HG03135 (cell line): ENCODE measurements around the gene ALDH3A1.

Experiments used
- ATAC-seq: cut with Tn5 transposase; IDR thresholded peaks from one replicate; pipeline ENCODE4 v1.9.1; 2021; ENCODE audit warnings: mild to moderate bottlenecking, moderate library complexity; ENCODE audit not compliant: unreplicated experiment

ALDH3A1 gene

DNA sequence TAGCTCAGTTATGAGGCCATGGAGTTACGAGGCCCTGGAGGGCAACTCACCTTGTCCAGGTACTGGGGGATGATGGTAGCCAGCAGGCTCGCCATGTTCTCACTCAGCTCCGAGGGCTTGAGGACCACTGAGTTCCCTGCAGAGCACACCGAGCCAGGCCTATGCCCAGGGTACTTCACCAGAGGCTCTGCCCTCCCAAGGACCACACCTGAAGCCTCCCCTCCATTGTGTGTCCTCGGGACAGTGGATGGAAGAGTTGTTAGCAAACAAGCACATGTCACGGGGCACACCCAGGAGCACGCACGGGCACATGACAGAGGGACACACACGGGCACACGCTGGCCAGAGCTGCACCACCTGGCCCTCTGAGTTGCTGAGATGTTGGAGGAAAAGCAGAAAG is 5.6 kb downstream of the ALDH3A1 start:
- ATAC-seq = no peak

DNA sequence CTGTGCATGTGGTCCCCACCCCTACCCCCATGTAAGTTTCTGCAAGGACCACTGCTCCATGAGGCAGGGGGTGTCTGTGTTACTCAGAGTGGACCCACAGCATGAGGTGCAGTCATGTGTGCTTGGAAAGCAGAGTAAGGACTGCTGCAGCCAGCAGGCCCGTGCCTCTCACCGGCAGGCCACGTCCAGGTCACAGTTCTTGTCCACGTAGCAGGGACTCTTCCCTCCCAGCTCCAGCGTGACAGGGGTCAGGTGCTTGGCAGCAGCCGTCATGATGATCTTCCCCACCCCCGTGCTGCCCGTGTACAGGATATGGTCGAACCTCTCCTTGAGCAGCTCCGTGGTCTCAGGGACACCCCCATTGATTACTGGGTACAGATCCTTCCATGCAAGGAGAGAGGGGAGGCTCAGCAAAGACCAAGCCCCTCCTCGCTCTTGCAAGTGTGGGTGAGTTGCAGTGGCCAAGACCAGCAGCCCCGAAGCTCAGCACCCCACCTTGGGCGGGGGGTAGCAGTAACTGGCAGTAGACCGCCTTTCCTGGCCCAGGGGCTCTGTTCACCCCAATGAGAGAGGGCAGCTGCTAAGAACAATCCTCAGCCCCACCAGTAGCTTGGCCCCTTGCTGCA is 6.2 kb downstream of the ALDH3A1 start:
- no peak for ATAC-seq

DNA sequence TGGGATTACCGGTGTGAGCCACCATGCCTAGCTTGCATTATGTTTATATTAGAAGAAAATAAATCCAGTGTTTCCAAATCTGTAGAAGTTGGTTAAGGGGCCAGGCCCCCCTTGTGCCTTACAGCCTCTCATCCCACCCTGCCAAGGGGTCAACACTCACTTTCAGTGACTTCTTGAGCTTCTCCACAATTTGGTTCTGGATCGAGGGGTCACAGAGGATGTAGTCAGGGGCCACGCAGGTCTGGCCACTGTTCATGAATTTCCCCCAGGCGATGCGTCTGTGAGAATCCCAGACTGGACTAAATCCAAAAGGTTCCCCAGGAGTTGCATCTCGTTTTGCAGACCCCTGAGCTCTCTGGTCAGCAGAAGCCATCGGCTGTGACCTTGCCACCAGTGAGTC is 7.2 kb downstream of the ALDH3A1 start:
- no peak for ATAC-seq

DNA sequence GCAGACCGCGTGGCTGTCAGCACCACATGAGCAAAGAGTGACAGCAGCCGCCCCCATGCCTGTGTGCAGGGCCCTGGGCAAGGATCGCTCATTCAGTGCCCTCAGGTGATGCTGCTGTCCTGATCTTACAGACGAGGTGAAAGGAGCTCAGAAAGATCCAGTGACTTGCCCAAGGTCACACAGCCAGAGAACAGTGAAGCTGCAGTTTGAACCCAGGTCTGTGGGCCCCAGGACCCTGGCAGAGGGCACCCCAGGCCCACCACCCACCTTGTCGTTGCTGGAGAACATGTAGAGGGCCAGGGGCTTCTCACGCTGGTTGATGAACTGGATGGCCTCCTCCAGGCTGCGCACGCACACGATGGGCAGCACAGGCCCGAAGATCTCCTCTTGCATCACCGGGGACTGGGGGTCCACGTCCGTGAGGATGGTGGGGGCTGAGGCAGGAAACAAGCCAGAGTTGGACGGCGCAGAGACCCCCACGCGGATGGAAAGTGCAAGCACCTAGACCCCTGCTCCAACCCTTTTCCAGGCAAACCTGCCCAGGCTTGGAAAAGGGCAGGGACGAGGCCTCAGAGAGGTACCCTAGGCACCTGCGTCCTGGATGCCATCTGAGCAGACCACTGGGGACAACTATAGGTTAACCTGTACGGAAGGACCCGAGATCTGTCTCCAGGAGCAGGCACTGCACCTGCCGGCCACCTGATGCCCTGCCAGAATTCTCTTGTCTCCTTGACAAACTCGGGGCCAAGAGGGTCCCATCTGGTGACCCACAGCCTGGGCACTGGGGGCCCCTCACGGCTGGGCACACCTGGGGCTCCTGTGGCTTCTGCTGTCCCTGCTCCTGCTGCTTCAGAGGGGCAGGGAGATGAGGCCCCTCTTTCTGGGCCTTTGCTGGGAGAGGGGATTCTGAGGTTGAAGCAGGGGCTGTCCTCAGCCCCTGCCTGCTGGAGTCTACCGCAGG is 8.6 kb downstream of the ALDH3A1 start:
- ATAC-seq = no peak

- no peak for ATAC-seq
Measured at GRCh38 chr17:19738757-19739156, 9.3 kb downstream of the ALDH3A1 start.

DNA sequence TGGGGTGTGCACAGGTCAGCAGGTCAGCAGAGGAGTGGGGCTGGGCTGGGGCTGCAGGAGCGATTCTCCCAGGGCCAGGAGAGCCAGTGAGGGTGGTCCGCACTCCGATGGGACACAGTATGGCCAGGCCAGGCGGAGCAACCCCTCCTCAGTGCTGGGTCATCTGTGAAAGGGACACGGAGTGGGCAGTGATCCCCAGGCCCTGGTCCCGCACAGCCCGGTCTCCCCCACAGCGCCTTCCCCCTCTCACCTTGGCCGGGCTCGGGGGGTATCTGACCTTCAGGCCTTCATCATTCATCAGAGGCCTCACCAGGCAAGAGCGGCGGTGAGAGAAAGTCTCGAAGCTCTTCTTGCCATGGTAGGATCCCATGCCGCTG is 10.0 kb downstream of the ALDH3A1 start:
- ATAC-seq = no peak

GRCh38 chr17:19737305-19738072 is 10.6 kb downstream of the ALDH3A1 start:
- no peak for ATAC-seq

GRCh38 chr17:19736071-19736470 is 12.0 kb downstream of the ALDH3A1 start:
- ATAC-seq = no peak

GRCh38 chr17:19733953-19734526 is 14.1 kb downstream of the ALDH3A1 start:
- ATAC-seq = no peak

DNA sequence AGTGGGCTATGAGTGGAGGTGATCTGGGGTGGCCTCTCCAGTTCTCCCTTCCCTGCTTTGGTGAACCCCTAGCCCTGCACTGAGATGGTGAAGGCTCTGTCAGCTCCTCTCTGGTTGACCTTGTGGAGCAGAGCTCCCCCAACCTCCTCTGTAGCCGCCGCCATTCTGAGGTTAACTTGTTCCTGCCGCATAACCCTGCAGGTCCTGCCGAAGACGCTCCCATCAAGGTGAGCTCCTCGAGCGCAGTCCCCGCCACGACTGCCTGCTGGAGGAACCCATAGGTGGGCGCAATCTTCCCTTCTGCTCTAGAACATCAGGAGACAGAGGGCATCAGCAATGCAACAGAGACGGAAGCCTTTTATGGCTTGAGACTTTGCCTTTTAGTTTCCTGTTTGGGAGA is 16.5 kb downstream of the ALDH3A1 start:
- no peak for ATAC-seq

DNA sequence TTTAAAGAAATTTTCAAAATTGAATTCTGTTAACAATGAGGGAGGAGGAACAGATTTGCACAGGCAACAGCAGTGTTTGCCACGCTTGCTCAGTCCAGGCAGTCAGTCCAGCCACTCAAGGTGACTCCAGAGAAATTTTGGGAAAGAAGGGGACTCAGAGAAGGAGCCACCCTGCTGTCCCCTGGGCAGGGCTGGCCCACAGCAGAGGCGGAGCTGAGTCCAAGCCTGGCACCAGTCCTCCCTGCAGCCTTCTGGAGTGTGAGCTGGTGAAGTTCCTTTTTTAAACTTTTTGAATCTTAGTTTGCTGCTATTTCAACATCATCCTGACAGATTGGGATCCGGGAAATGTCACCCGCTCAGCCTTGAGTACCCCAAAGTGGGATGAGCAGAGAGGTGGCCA is 17.3 kb downstream of the ALDH3A1 start:
- ATAC-seq = no peak

DNA sequence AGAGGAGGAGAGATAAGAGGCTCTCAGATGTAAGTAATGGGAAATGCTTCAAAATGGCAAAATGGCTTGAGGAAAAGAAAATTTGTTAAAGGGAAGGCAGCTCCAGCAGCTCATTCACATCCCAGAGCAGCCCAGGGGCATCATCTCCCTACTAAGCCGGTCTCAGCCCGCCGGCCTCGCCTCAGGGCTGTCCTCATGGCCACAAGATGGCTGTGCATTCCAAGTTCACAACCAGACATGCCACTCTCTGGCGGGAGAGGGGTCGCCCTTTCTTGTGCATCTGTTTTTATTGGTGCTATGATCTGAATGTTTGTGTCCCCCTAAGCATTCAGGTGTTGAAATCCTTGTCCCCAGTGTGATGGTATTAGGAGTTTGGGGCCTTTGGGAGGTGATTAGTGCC is 18.2 kb downstream of the ALDH3A1 start:
- no peak for ATAC-seq

- ATAC-seq = no peak
Measured at GRCh38 chr17:19728084-19728495, 20.0 kb downstream of the ALDH3A1 start.

GRCh38 chr17:19727501-19728078 is 20.5 kb downstream of the ALDH3A1 start:
- ATAC-seq = no peak

- ATAC-seq = no peak
Measured at GRCh38 chr17:19726631-19727376, 21.3 kb downstream of the ALDH3A1 start.

DNA sequence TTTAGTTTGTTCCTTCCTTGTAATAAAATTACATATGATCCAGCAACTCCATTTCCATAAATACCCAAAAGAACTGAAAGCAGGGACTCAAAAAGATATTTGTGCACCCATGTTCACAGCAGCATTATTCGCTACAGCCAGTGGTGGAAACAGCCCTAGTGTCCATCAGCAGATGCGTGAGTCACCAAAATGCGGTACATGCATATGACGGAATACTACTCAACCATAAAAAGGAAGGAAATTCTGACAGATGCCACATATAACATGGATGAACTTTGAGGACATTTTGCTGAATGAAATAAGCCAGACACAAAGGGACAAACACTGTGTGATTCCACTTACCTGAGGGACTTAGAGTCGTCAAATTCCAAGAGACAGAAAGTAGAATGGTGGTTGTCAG is 22.6 kb downstream of the ALDH3A1 start:
- no peak for ATAC-seq

DNA sequence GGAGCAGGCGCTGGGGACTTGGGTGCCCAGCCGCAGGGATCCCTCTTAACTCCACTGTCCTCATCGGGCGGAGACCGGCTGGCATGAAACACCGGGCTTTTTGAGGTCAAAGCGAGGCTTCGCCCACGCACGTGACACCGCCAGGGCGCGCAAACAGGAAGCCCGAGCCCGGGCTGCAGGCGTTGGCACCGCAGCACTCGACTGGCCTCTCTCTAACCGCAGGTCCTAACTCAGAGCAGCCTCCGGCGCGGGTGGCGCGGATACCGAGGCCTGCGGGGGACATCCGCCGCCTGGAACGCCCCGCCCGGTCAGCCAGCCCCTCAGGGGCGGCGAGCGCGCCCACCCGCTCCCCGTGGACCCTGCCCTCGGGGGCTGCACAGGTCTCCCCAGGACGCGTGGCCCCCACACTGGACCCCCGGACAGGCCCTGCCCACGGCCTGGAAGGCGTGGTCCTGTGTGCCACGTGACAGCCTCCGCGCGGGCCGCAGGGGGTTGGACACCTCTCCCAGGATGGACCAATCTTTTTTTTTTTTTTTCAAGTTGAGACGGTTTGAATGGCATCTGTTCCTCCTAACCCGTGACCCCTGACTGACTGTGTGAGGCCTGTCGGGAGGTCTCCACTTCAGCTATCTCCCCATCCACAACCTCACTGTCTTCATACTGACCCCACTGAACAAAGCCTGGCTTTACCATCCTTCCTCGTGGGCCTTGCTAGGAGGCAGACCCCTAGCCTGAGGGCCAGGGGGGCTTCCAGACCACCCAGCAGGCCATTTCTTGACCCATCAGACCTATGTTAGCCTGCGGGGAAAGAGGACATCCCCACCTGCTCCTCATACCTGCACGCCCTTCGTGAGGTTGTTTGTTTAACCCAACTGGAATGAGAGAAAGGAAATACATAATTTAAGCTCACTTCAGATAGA is 23.3 kb downstream of the ALDH3A1 start:
- ATAC-seq = no peak

- no peak for ATAC-seq
Measured at GRCh38 chr17:19723964-19724363, 24.1 kb downstream of the ALDH3A1 start.
